GM23248 (cell line): ENCODE data around the gene CHCHD2.

Experiments
- EZH2 ChIP-seq: fragments of 200-600 bp; sonication (generic); IDR thresholded peaks from 2 replicates; pipeline ENCODE4 v1.6.1; 2018; ENCODE audit warnings: antibody characterized with exemption, mild to moderate bottlenecking; ENCODE audit not compliant: insufficient read depth, poor library complexity, severe bottlenecking
- EZH2phosphoT487 ChIP-seq: fragments of 200-600 bp; sonication (generic); IDR thresholded peaks from 2 replicates; pipeline ENCODE4 v1.6.1; 2018; ENCODE audit warnings: antibody characterized with exemption, moderate library complexity, mild to moderate bottlenecking, low read depth; ENCODE audit not compliant: insufficient read depth

GRCh38 chr7:56083150-56083785, 23.0 kb downstream of the CHCHD2 start:
- TF ChIP-seq EZH2 = no peak
- no peak for TF ChIP-seq EZH2phosphoT487
